PFSK-1 (cell line): Measurements from ENCODE around the gene NUP62.

ENCODE experiments used
- POLR2AphosphoS5 ChIP-seq: IDR thresholded peaks from 2 replicates; pipeline ENCODE4 v1.6.1; 2012; ENCODE audit warnings: low read depth, mild to moderate bottlenecking, control low read depth, low read length, moderate library complexity
- REST ChIP-seq, 2 experiments: IDR thresholded peaks; 2 replicates each; pipeline versions ENCODE4 v1.6.1 to v1.8.0; 2011 to 2012; ENCODE audit warnings: low read depth in 2 of 2, low read length in 2 of 2, control low read depth in 1 of 2, inconsistent platforms in 1 of 2, mild to moderate bottlenecking in 1 of 2, moderate library complexity in 1 of 2; ENCODE audit not compliant: insufficient read depth in 1 of 2
- TAF1 ChIP-seq: IDR thresholded peaks from 2 replicates; pipeline ENCODE4 v1.6.1; 2012; ENCODE audit warnings: low read length, control low read depth, borderline replicate concordance; ENCODE audit not compliant: insufficient read depth

- TF ChIP-seq TAF1 (no peak), REST (IDR thresholded peaks at IDR 0.05; ENCODE audit: insufficient read depth in 1 of 2, low read depth in 2 of 2, low read length in 2 of 2) (no peak), POLR2AphosphoS5 (no peak)
Observed at GRCh38 chr19:49978324-49978723, 49.0 kb upstream of the NUP62 start.
